Smooth muscle cell (in vitro differentiated cells): ENCODE results near the gene PTTG2. TPM values are rescaled to one million over a fixed set of nuclear protein-coding genes. Genes with fewer than 3 reads are reported as not detected.

Experiments
- DNase-seq: peaks from one replicate; lab custom pipeline; 2025; ENCODE audit not compliant: unreplicated experiment; lab: John Stamatoyannopoulos, UW
- H2AFZ ChIP-seq: fragments of 200-600 bp; sonication (generic); 2 replicates; pipeline ENCODE4 v1.6.0; 2016; ENCODE audit warnings: antibody characterized with exemption, low read depth, mild to moderate bottlenecking
- H3F3A ChIP-seq: fragments of 200-600 bp; sonication (generic); 2 replicates; pipeline ENCODE4 v1.6.0; 2017; ENCODE audit warnings: antibody characterized with exemption, low read depth
- H3K27ac ChIP-seq: fragments of 200-600 bp; sonication (generic); 2 replicates; pipeline ENCODE4 v1.5.1; 2016; ENCODE audit warnings: low read depth, mild to moderate bottlenecking
- H3K27me3 ChIP-seq: fragments of 200-600 bp; sonication (generic); 2 replicates; pipeline ENCODE4 v1.6.1; 2016; ENCODE audit warnings: low read depth, mild to moderate bottlenecking
- H3K36me3 ChIP-seq: fragments of 200-600 bp; sonication (generic); 2 replicates; pipeline ENCODE4 v1.5.1; 2016; ENCODE audit warnings: low read depth
- H3K4me1 ChIP-seq: fragments of 200-600 bp; sonication (generic); 2 replicates; pipeline ENCODE4 v1.5.1; 2016; ENCODE audit warnings: low read depth
- H3K4me2 ChIP-seq: fragments of 200-600 bp; sonication (generic); 2 replicates; pipeline ENCODE4 v1.6.0; 2016; ENCODE audit warnings: mild to moderate bottlenecking
- H3K4me3 ChIP-seq: fragments of 200-600 bp; sonication (generic); 2 replicates; pipeline ENCODE4 v1.5.1; 2016; ENCODE audit warnings: mild to moderate bottlenecking
- H3K79me2 ChIP-seq: fragments of 200-600 bp; sonication (generic); 2 replicates; pipeline ENCODE4 v1.6.0; 2016; ENCODE audit warnings: low read depth, mild to moderate bottlenecking
- H3K9ac ChIP-seq: fragments of 200-600 bp; sonication (generic); 2 replicates; pipeline ENCODE4 v1.6.0; 2016; ENCODE audit warnings: low read depth
- H3K9me3 ChIP-seq: fragments of 200-600 bp; sonication (generic); replicated peaks from 2 replicates; pipeline ENCODE4 v1.5.1; 2016; ENCODE audit warnings: low read depth
- H4K20me1 ChIP-seq: fragments of 200-600 bp; sonication (generic); 2 replicates; pipeline ENCODE4 v1.6.0; 2016; ENCODE audit warnings: low read depth
- CTCF ChIP-seq: fragments of 200-600 bp; sonication (generic); IDR thresholded peaks from 2 replicates; pipeline ENCODE4 v1.5.1; 2017; ENCODE audit warnings: borderline replicate concordance, mild to moderate bottlenecking, antibody characterized with exemption; ENCODE audit not compliant: insufficient read depth, poor library complexity, severe bottlenecking
- WGBS: methylation state at CpG from one replicate; pipeline ENCODE4 v1.1.7; 2016; ENCODE audit warnings: low lambda C conversion rate; 5-methylcytosine and 5-hydroxymethylcytosine counted together
- polyA plus RNA-seq: library from polyadenylated mRNA; unstranded; fragments of >200 nt; fragmentation: Nextera tagmentation; extraction: Ambion mirVana; gene quantifications from 2 replicates; pipeline ENCODE4 v1.2.1, GENCODE V29; 2016
- total RNA-seq: library from RNA; depleted of rRNA; stranded (reverse); fragments of >200 nt; gene quantifications from 2 replicates; pipeline ENCODE4 v1.2.3, GENCODE V29; 2014

PTTG2 gene
- total and polyA plus RNA-seq, 2 experiments from 2014 or later = not detected

DNA sequence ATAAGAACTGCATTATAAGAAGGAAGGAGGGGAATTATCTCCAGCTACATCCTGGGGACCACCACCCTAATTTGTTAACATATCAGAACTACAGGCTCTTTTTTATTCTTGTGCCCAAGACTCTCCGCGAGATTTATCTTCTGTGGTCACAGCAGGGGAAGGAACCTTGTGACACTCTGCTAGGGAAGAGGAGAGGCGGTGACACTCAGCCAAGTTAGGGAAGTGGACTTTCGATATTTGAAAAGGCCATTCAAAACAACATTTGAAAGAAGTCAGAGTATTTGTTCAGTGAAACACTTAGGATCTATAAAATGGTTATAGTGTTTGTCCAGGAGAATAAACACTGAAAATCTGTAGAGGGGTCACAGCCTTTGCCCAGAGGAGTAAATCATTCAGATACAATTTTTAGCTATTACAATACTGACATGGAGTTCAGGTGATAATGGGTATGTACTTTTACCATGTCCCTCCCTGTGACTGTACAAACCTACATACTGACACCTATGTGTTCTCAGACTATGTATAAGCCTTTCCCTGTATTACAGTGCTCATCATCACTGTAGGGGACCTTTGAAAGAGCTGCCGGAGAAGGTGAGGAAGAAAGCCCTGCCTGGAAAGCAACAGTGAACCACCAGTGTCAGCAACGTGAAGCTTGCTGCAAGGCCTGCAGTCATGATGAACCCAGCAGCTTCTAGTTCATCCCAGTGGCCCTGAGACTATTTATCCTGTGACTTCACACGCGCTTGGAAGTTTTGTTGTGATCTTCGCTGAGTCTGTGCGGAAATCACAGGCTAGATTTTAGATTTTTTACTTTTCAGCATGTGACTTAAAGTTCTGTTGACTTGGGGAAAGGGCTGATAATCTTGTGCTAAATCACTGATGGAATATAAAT lies 8.5 kb upstream of the PTTG2 start:
- Histone ChIP-seq H3K9me3 (no peaks in the 10 kb centered on the region), H3K27me3 (no peaks in the 10 kb centered on the region), H3K9ac (no peak overlapping the region), H3K36me3 (no peaks in the 10 kb centered on the region), H2AFZ (no peak overlapping the region), H3K79me2 (no peaks in the 10 kb centered on the region), H3K4me2 (no peak overlapping the region), H3K27ac (no peak overlapping the region), H3K4me1 (peaks cover 6% of the 10 kb centered on the region), H4K20me1 (no peaks in the 10 kb centered on the region), H3F3A (peaks cover 8% of the 10 kb centered on the region), H3K4me3 (no peak overlapping the region)
- no peak for TF ChIP-seq CTCF
- 79% methylated on average over 10 of the region's 10 CpGs for WGBS
- DNase-seq = no peak

- Histone ChIP-seq H3K9me3 (no peaks in the 10 kb centered on the region), H3K4me3 (no peak overlapping the region), H3K36me3 (no peaks in the 10 kb centered on the region), H3K27me3 (no peaks in the 10 kb centered on the region), H3K79me2 (no peaks in the 10 kb centered on the region), H3K27ac (peak overlapping the region; percentile 77), H3K4me1 (peaks cover 6% of the 10 kb centered on the region), H3F3A (peaks cover 8% of the 10 kb centered on the region), H3K4me2 (peak overlapping the region; percentile 76), H2AFZ (no peak overlapping the region), H4K20me1 (no peaks in the 10 kb centered on the region), H3K9ac (no peak overlapping the region)
- TF ChIP-seq CTCF = no peak
- 21% methylated on average over 1 of the region's 1 CpG for WGBS
- DNase-seq = no peak
Measured at GRCh38 chr4:37953156-37953555, 7.0 kb upstream of the PTTG2 start.

DNA sequence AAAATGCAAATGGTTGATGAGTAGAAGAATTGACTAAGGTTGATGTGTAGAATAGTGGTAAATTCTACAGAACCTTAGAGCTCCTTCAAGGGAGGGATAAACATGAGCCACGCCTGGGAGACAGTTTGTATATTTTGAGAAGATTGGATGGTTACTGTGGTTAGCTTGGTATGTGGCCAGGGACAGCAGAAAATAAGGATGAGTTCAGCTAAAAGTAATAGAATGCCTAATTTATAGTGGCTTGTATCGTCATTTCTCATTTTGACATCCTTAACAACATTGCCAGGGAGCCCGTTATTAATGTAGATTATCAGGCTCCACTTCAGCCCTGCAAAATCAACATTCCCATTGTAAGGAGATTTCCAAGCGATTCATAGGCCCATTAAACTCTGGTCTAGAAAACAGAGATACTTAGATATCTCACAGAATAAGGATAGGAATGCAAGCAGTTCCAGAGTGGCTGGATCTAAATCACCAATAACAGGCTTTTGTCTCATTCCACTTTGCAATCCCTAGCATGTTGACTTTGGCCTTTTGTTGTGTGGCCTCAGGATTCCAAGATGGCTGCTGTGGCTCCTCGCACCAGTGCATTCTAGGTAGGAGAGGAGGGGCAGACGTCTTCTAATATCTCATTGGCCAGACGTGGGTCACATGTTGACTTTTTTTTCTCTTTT lies 6.4 kb upstream of the PTTG2 start:
- H3K27ac ChIP-seq = peak overlapping the region; percentile 77
- DNase-seq = no peak
- H2AFZ ChIP-seq = peak overlapping the region; percentile 11
- H4K20me1 ChIP-seq = no peaks in the 10 kb centered on the region
- peak overlapping the region; percentile 76 for H3K4me2 ChIP-seq
- H3F3A ChIP-seq = peaks cover 8% of the 10 kb centered on the region
- WGBS = 39% methylated on average over 7 of the region's 7 CpGs
- no peak overlapping the region for H3K4me3 ChIP-seq
- no peak for TF ChIP-seq CTCF
- H3K27me3 ChIP-seq = no peaks in the 10 kb centered on the region
- H3K9ac ChIP-seq = peak overlapping the region; percentile 7
- no peaks in the 10 kb centered on the region for H3K9me3 ChIP-seq
- H3K79me2 ChIP-seq = no peaks in the 10 kb centered on the region
- peaks cover 6% of the 10 kb centered on the region for H3K4me1 ChIP-seq
- H3K36me3 ChIP-seq = no peaks in the 10 kb centered on the region
